ENCODE measurements around the gene CLDN6.

DNA sequence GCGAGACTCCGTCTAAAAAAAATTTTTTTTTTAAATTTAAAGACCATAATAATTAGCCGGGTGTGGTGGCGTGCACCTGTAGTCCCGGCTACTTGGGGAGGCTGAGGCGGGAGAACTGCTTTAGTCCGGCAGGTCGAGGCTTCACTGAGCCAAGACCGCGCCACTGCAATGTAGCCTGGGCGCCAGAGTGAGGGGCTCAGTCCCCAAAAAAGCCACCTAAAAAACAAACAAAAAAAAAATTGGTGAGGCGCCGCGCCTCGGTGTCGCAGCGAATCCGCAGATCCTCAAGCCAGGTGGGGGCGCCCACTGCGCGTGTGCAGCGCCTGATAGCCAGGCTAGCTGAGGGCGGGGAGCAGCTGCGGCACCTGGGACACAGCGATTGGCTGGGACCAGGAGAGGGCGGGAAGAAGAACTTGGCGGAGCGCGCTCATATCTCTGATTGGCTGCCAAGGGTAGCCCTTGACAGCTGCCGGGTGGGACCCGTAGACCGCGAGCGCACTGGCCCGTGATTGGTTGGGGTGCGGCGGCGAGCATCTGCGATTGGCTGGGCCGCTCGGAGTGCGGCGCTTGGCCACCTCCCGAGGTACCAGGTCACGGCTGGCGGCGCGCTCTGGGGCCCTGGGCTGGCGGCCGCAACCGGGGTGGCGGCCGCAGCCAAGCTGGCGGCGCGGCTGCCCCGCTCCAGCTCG lies 14.3 kb downstream of the CLDN6 start:
- TF ChIP-seq, protein P1, sequence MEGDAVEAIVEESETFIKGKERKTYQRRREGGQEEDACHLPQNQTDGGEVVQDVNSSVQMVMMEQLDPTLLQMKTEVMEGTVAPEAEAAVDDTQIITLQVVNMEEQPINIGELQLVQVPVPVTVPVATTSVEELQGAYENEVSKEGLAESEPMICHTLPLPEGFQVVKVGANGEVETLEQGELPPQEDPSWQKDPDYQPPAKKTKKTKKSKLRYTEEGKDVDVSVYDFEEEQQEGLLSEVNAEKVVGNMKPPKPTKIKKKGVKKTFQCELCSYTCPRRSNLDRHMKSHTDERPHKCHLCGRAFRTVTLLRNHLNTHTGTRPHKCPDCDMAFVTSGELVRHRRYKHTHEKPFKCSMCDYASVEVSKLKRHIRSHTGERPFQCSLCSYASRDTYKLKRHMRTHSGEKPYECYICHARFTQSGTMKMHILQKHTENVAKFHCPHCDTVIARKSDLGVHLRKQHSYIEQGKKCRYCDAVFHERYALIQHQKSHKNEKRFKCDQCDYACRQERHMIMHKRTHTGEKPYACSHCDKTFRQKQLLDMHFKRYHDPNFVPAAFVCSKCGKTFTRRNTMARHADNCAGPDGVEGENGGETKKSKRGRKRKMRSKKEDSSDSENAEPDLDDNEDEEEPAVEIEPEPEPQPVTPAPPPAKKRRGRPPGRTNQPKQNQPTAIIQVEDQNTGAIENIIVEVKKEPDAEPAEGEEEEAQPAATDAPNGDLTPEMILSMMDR (IDR thresholded peaks at IDR 0.05) = peak in 2 of 3 experiments; percentile 31 to 38
- no peak for TF ChIP-seq POLR2A (IDR thresholded peaks at IDR 0.05)

All from testis (tissue), 2 donors.